ENCODE data around the gene HIPK2.

DNA sequence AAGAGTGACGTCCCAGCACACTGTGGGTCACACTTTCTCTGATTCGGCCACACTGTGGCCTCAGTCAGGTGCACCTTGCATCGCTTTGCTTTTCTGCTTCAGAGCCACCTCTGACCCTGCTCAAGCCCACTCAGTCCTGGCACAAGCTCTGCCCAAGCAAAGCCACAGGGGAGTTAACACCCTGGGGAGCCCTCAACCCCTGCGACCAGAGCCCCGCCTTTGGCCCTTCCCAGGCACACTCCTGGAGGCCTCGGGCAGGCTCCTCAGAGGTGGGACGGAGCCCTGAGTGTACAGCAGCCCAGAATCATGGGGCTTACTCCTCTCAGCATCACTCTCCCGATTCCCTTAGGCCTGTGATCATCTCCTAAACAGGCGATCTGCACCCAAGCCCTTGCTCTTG lies 71.0 kb downstream of the HIPK2 start:
- TF ChIP-seq, protein P1, sequence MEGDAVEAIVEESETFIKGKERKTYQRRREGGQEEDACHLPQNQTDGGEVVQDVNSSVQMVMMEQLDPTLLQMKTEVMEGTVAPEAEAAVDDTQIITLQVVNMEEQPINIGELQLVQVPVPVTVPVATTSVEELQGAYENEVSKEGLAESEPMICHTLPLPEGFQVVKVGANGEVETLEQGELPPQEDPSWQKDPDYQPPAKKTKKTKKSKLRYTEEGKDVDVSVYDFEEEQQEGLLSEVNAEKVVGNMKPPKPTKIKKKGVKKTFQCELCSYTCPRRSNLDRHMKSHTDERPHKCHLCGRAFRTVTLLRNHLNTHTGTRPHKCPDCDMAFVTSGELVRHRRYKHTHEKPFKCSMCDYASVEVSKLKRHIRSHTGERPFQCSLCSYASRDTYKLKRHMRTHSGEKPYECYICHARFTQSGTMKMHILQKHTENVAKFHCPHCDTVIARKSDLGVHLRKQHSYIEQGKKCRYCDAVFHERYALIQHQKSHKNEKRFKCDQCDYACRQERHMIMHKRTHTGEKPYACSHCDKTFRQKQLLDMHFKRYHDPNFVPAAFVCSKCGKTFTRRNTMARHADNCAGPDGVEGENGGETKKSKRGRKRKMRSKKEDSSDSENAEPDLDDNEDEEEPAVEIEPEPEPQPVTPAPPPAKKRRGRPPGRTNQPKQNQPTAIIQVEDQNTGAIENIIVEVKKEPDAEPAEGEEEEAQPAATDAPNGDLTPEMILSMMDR (conservative IDR thresholded peaks at IDR 0.05; ENCODE audit: low read depth, low read length): no peak
- no peak for TF ChIP-seq EZH2 (IDR thresholded peaks at IDR 0.05; ENCODE audit: borderline replicate concordance, low read depth, low read length, poor library complexity, severe bottlenecking)
